WTC11 (cell line): Measurements from ENCODE around the gene TIMM29. TPM values are rescaled to one million over a fixed set of nuclear protein-coding genes. Genes with fewer than 3 reads are reported as not detected.

Source experiments
- ATAC-seq: fragments of 200-7000 bp; cut with Tn5 transposase; 2 replicates; pipeline ENCODE4 v1.10.0; 2021; ENCODE audit warnings: mild to moderate bottlenecking, moderate library complexity
- CTCF ChIA-PET: fragments of 300-600 bp; sonication (Branson Sonifier 250); formaldehyde crosslinking; loops from one replicate; lab custom pipeline; 2021; ENCODE audit warnings: antibody characterized with exemption; lab: Charles Lee
- POLR2A ChIA-PET: fragments of 350-600 bp; sonication (Branson Sonifier 250); formaldehyde crosslinking; loops from one replicate; lab custom pipeline; 2021; ENCODE audit warnings: antibody characterized with exemption; lab: Charles Lee
- DNase-seq: peaks from one replicate; pipeline ENCODE4 v3.0.0; 2021; ENCODE audit warnings: low spot score
- H3K27ac Mint-ChIP-seq: 2 replicates; pipeline ENCODE4 v1.8.0; 2021; ENCODE audit warnings: mixed read lengths
- H3K27me3 Mint-ChIP-seq: 2 replicates; pipeline ENCODE4 v1.8.0; 2021; ENCODE audit warnings: low read depth, mild to moderate bottlenecking, moderate library complexity, mixed read lengths
- H3K36me3 Mint-ChIP-seq: 2 replicates; pipeline ENCODE4 v1.8.0; 2021; ENCODE audit warnings: mixed read lengths
- H3K4me1 Mint-ChIP-seq: 2 replicates; pipeline ENCODE4 v1.8.0; 2022; ENCODE audit warnings: mixed read lengths
- H3K4me3 Mint-ChIP-seq: 2 replicates; pipeline ENCODE4 v1.8.0; 2021; ENCODE audit warnings: mild to moderate bottlenecking, moderate library complexity, mixed read lengths
- H3K9me3 Mint-ChIP-seq: 2 replicates; pipeline ENCODE4 v1.8.0; 2021; ENCODE audit warnings: mixed read lengths
- CBFB ChIP-seq: sonication (generic); formaldehyde crosslinking; IDR thresholded peaks from 2 replicates; pipeline ENCODE4 v1.8.1; 2022; ENCODE audit warnings: mild to moderate bottlenecking, low read depth, missing genetic modification reagents
- CREM ChIP-seq: sonication (generic); formaldehyde crosslinking; IDR thresholded peaks from 2 replicates; pipeline ENCODE4 v1.8.1; 2022; ENCODE audit warnings: mild to moderate bottlenecking, missing genetic modification reagents, moderate library complexity
- FOXP1 ChIP-seq: sonication (generic); formaldehyde crosslinking; IDR thresholded peaks from 2 replicates; pipeline ENCODE4 v1.8.0; 2022; ENCODE audit warnings: missing genetic modification reagents, mild to moderate bottlenecking, moderate library complexity, borderline replicate concordance
- GRHL2 ChIP-seq: fragments of 250-450 bp; sonication (Bioruptor Pico); IDR thresholded peaks from 2 replicates; pipeline ENCODE4 v1.8.0; 2022; ENCODE audit warnings: mild to moderate bottlenecking, moderate library complexity; ENCODE audit not compliant: insufficient replicate concordance, severe bottlenecking
- GTF2I ChIP-seq: fragments of 250-450 bp; sonication (Bioruptor Pico); conservative IDR thresholded peaks from 2 replicates; pipeline ENCODE4 v1.4.0; 2021; ENCODE audit warnings: mild to moderate bottlenecking
- IRF2 ChIP-seq: sonication (generic); formaldehyde crosslinking; IDR thresholded peaks from 2 replicates; pipeline ENCODE4 v1.8.0; 2022; ENCODE audit warnings: low read depth, missing genetic modification reagents, borderline replicate concordance
- JAZF1 ChIP-seq: fragments of 250-450 bp; sonication (Bioruptor Pico); IDR thresholded peaks from 2 replicates; pipeline ENCODE4 v1.9.0; 2021; ENCODE audit warnings: moderate library complexity, mild to moderate bottlenecking, inconsistent platforms
- MXD4 ChIP-seq: fragments of 250-450 bp; sonication (Bioruptor Pico); IDR thresholded peaks from 2 replicates; pipeline ENCODE4 v1.8.0; 2021; ENCODE audit warnings: mild to moderate bottlenecking, moderate library complexity, borderline replicate concordance
- MYBL2 ChIP-seq: sonication (generic); formaldehyde crosslinking; IDR thresholded peaks from 2 replicates; pipeline ENCODE4 v1.8.1; 2023; ENCODE audit warnings: mild to moderate bottlenecking, moderate library complexity, missing genetic modification reagents
- PRRX2 ChIP-seq: fragments of 250-450 bp; sonication (Bioruptor Pico); IDR thresholded peaks from 2 replicates; pipeline ENCODE4 v1.8.0; 2021; ENCODE audit warnings: mild to moderate bottlenecking
- RELA ChIP-seq: sonication (generic); formaldehyde crosslinking; IDR thresholded peaks from 2 replicates; pipeline ENCODE4 v1.8.1; 2022; ENCODE audit warnings: missing genetic modification reagents, mild to moderate bottlenecking, borderline replicate concordance
- TEAD1 ChIP-seq: sonication (generic); formaldehyde crosslinking; IDR thresholded peaks from 2 replicates; pipeline ENCODE4 v1.8.0; 2022; ENCODE audit warnings: mild to moderate bottlenecking, missing genetic modification reagents
- TEAD4 ChIP-seq: sonication (generic); formaldehyde crosslinking; IDR thresholded peaks from 2 replicates; pipeline ENCODE4 v1.8.0; 2022; ENCODE audit warnings: mild to moderate bottlenecking, missing genetic modification reagents
- ZNF317 ChIP-seq: sonication (generic); formaldehyde crosslinking; IDR thresholded peaks from 2 replicates; pipeline ENCODE4 v1.8.1; 2023; ENCODE audit warnings: low read depth, mild to moderate bottlenecking, moderate library complexity, missing genetic modification reagents, borderline replicate concordance
- ZNF423 ChIP-seq: fragments of 250-450 bp; sonication (Bioruptor Pico); IDR thresholded peaks from 2 replicates; pipeline ENCODE4 v2.1.2; 2022; ENCODE audit warnings: mild to moderate bottlenecking, moderate library complexity
- ZNF671 ChIP-seq: fragments of 250-450 bp; sonication (Bioruptor Pico); IDR thresholded peaks from 2 replicates; pipeline ENCODE4 v1.8.0; 2021; ENCODE audit warnings: mild to moderate bottlenecking
- total RNA-seq: library from RNA; stranded (reverse); gene quantifications from 3 replicates; pipeline ENCODE4 v1.2.3, GENCODE V29; 2021
- TF ChIP-seq, protein P1 (sequence below): sonication (generic); formaldehyde crosslinking; IDR thresholded peaks from 2 replicates; pipeline ENCODE4 v1.8.1; 2022; ENCODE audit warnings: mild to moderate bottlenecking, moderate library complexity, missing genetic modification reagents
- TF ChIP-seq, protein P2 (sequence below): sonication (generic); formaldehyde crosslinking; IDR thresholded peaks from 2 replicates; pipeline ENCODE4 v1.8.1; 2023; ENCODE audit warnings: mild to moderate bottlenecking, missing genetic modification reagents
- TF ChIP-seq, protein P3 (sequence below): sonication (generic); formaldehyde crosslinking; IDR thresholded peaks from 2 replicates; pipeline ENCODE4 v1.8.1; 2022; ENCODE audit warnings: low read depth, mild to moderate bottlenecking, moderate library complexity, missing genetic modification reagents, borderline replicate concordance
- TF ChIP-seq, protein P4 (sequence below): fragments of 250-450 bp; sonication (Bioruptor Pico); IDR thresholded peaks from 2 replicates; pipeline ENCODE4 v1.9.0; 2021; ENCODE audit warnings: mild to moderate bottlenecking
- TF ChIP-seq, protein P5 (sequence below): sonication (generic); formaldehyde crosslinking; IDR thresholded peaks from 2 replicates; pipeline ENCODE4 v1.8.1; 2023; ENCODE audit warnings: mild to moderate bottlenecking, missing genetic modification reagents, moderate library complexity
- TF ChIP-seq, protein P6 (sequence below): sonication (generic); formaldehyde crosslinking; IDR thresholded peaks from 2 replicates; pipeline ENCODE4 v1.8.0; 2022; ENCODE audit warnings: mild to moderate bottlenecking, missing genetic modification reagents
- TF ChIP-seq, protein P7 (sequence below): sonication (generic); formaldehyde crosslinking; conservative IDR thresholded peaks from 2 replicates; pipeline ENCODE4 v1.8.1; 2022; ENCODE audit warnings: mild to moderate bottlenecking, missing genetic modification reagents
- TF ChIP-seq, protein P8 (sequence below): sonication (generic); formaldehyde crosslinking; IDR thresholded peaks from 2 replicates; pipeline ENCODE4 v1.8.1; 2022; ENCODE audit warnings: low read depth, missing genetic modification reagents, borderline replicate concordance

Gene TIMM29
- total RNA-seq, 1 experiment from 2014 or later, result 33.8 TPM

DNA sequence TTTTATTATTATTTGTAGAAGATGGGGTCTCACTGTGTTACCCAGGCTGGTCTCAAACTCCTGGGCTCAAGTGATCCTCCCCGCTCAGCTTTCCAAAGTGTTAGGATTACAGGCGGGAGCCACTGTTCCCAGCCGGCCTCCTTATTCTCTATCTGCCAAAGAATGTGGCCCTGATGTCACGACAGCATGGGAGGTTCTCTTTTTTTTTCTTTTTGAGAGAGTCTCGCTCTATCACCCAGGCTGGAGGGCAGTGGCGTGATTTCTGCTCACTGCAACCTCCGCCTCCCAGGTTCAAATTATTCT is 33.7 kb upstream of the TIMM29 start:
- Mint-ChIP-seq H3K9me3 (no peaks in the 10 kb centered on the region), H3K4me1 (peaks cover 51% of the 10 kb centered on the region), H3K4me3 (no peak overlapping the region), H3K36me3 (no peaks in the 10 kb centered on the region), H3K27ac (no peak overlapping the region; the same call in 1 of the 2 replicates), H3K27me3 (no peaks in the 10 kb centered on the region)
- ChIA-PET POLR2A (interaction anchor here (0.6 to 1.1 kb wide), 2 partner anchors 15 to 72 kb away, joined by 3 to 4 read pairs; no protein-coding TSS in a partner anchor), CTCF (interaction anchor here (0.7 to 2.9 kb wide), 7 partner anchors 9 to 82 kb away, joined by 4 to 13 read pairs (median 6); no protein-coding TSS in a partner anchor)
- ATAC-seq (no peak), DNase-seq (no peak)
- no peak for TF ChIP-seq ZNF317
- no peak for TF ChIP-seq PRRX2
- TF ChIP-seq RELA (CRISPR knock-in tag), result no peak
- TF ChIP-seq FOXP1 (CRISPR knock-in tag), result no peak
- no peak for TF ChIP-seq MXD4 (CRISPR knock-in tag)
- TF ChIP-seq JAZF1, result no peak
- TF ChIP-seq, protein P1, sequence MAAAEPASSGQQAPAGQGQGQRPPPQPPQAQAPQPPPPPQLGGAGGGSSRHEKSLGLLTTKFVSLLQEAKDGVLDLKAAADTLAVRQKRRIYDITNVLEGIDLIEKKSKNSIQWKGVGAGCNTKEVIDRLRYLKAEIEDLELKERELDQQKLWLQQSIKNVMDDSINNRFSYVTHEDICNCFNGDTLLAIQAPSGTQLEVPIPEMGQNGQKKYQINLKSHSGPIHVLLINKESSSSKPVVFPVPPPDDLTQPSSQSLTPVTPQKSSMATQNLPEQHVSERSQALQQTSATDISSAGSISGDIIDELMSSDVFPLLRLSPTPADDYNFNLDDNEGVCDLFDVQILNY (CRISPR knock-in tag), result no peak
- TF ChIP-seq, protein P2, sequence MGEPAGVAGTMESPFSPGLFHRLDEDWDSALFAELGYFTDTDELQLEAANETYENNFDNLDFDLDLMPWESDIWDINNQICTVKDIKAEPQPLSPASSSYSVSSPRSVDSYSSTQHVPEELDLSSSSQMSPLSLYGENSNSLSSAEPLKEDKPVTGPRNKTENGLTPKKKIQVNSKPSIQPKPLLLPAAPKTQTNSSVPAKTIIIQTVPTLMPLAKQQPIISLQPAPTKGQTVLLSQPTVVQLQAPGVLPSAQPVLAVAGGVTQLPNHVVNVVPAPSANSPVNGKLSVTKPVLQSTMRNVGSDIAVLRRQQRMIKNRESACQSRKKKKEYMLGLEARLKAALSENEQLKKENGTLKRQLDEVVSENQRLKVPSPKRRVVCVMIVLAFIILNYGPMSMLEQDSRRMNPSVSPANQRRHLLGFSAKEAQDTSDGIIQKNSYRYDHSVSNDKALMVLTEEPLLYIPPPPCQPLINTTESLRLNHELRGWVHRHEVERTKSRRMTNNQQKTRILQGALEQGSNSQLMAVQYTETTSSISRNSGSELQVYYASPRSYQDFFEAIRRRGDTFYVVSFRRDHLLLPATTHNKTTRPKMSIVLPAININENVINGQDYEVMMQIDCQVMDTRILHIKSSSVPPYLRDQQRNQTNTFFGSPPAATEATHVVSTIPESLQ (CRISPR knock-in tag), result no peak
- no peak for TF ChIP-seq MYBL2 (CRISPR knock-in tag)
- TF ChIP-seq ZNF671, result no peak
- TF ChIP-seq ZNF423, result no peak
- TF ChIP-seq, protein P3, sequence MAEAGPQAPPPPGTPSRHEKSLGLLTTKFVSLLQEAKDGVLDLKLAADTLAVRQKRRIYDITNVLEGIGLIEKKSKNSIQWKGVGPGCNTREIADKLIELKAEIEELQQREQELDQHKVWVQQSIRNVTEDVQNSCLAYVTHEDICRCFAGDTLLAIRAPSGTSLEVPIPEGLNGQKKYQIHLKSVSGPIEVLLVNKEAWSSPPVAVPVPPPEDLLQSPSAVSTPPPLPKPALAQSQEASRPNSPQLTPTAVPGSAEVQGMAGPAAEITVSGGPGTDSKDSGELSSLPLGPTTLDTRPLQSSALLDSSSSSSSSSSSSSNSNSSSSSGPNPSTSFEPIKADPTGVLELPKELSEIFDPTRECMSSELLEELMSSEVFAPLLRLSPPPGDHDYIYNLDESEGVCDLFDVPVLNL (CRISPR knock-in tag), result no peak
- TF ChIP-seq TEAD4 (CRISPR knock-in tag), result no peak
- TF ChIP-seq, protein P4, sequence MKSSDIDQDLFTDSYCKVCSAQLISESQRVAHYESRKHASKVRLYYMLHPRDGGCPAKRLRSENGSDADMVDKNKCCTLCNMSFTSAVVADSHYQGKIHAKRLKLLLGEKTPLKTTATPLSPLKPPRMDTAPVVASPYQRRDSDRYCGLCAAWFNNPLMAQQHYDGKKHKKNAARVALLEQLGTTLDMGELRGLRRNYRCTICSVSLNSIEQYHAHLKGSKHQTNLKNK, result no peak

DNA sequence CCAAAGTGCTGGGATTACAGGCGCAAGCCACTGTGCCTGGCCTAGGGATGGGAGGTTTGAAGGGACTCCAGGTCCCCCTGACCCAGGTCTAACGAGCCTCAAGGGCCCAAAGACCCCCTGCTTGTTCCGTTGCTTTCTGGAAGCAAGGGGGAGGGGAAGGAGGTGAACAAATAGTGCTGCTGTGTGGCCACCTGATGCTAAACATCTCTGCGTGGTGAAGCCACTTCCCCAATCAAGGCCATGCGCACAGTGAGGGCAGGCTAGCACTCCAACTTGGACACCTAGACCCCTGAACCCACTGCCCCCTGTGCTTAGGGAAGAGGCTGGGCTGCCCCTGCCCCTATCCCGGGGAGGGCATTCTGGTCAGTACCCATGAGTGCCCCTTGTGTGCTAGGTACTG is 33.2 kb upstream of the TIMM29 start:
- ATAC-seq (no peak), DNase-seq (no peak)
- H3K4me1 Mint-ChIP-seq, result peaks cover 51% of the 10 kb centered on the region
- no peaks in the 10 kb centered on the region for H3K36me3 Mint-ChIP-seq
- H3K27ac Mint-ChIP-seq, result peak overlapping the region; percentile 39; the same call in 1 of the 2 replicates
- H3K27me3 Mint-ChIP-seq, result no peaks in the 10 kb centered on the region
- H3K9me3 Mint-ChIP-seq, result no peaks in the 10 kb centered on the region
- H3K4me3 Mint-ChIP-seq, result no peak overlapping the region
- ChIA-PET POLR2A (no interaction called here), CTCF (interaction anchor here (0.6 to 2.9 kb wide), 7 partner anchors 14 to 47 kb away, joined by 3 to 13 read pairs (median 6); no protein-coding TSS in a partner anchor)
- TF ChIP-seq, protein P3 (CRISPR knock-in tag), result no peak
- TF ChIP-seq, protein P5, sequence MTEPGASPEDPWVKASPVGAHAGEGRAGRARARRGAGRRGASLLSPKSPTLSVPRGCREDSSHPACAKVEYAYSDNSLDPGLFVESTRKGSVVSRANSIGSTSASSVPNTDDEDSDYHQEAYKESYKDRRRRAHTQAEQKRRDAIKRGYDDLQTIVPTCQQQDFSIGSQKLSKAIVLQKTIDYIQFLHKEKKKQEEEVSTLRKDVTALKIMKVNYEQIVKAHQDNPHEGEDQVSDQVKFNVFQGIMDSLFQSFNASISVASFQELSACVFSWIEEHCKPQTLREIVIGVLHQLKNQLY, result no peak
- TF ChIP-seq IRF2 (CRISPR knock-in tag) (no peak), TEAD1 (CRISPR knock-in tag) (no peak), GRHL2 (CRISPR knock-in tag) (no peak), MYBL2 (CRISPR knock-in tag) (no peak), GTF2I (no peak), CBFB (no peak), CREM (CRISPR knock-in tag) (no peak)
- TF ChIP-seq, protein P1 (CRISPR knock-in tag), result no peak
- TF ChIP-seq, protein P6, sequence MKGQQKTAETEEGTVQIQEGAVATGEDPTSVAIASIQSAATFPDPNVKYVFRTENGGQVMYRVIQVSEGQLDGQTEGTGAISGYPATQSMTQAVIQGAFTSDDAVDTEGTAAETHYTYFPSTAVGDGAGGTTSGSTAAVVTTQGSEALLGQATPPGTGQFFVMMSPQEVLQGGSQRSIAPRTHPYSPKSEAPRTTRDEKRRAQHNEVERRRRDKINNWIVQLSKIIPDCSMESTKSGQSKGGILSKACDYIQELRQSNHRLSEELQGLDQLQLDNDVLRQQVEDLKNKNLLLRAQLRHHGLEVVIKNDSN (CRISPR knock-in tag), result no peak
- TF ChIP-seq, protein P7, sequence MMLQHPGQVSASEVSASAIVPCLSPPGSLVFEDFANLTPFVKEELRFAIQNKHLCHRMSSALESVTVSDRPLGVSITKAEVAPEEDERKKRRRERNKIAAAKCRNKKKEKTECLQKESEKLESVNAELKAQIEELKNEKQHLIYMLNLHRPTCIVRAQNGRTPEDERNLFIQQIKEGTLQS, result no peak
- TF ChIP-seq, protein P8, sequence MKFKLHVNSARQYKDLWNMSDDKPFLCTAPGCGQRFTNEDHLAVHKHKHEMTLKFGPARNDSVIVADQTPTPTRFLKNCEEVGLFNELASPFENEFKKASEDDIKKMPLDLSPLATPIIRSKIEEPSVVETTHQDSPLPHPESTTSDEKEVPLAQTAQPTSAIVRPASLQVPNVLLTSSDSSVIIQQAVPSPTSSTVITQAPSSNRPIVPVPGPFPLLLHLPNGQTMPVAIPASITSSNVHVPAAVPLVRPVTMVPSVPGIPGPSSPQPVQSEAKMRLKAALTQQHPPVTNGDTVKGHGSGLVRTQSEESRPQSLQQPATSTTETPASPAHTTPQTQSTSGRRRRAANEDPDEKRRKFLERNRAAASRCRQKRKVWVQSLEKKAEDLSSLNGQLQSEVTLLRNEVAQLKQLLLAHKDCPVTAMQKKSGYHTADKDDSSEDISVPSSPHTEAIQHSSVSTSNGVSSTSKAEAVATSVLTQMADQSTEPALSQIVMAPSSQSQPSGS, result no peak
